H1 (cell line): ENCODE results near the gene PDE1C. TPM values are rescaled to one million over a fixed set of nuclear protein-coding genes. Genes with fewer than 3 reads are reported as not detected.

ENCODE experiments used
- CTCF ChIA-PET: fragments of 300-600 bp; sonication (Branson Sonifier 250); formaldehyde crosslinking; loops from one replicate; lab custom pipeline; 2021; ENCODE audit not compliant: partially characterized antibody; lab: Charles Lee
- POLR2A ChIA-PET: fragments of 300-600 bp; sonication (Branson Sonifier 250); formaldehyde crosslinking; loops from one replicate; lab custom pipeline; 2021; ENCODE audit warnings: inconsistent platforms; ENCODE audit not compliant: partially characterized antibody; lab: Charles Lee
- DNase-seq, 2 experiments: peaks; one replicate each; pipeline versions ENCODE4 v3.0.0 to v3.0.0-alpha.2; 2010 to 2022; ENCODE audit warnings: low spot score in 2 of 2, low read depth in 1 of 2, mixed read lengths in 1 of 2
- FAIRE-seq: peaks from 2 replicates; lab custom pipeline; 2011; peaks lifted over from hg19 to GRCh38; lab: Jason Lieb, UNC
- H2AFZ ChIP-seq: 2 replicates; pipeline ENCODE4 v1.8.1; 2012; ENCODE audit warnings: low read length, inconsistent platforms
- H2AK5ac ChIP-seq: 2 replicates; pipeline ENCODE4 v1.6.1; 2013; ENCODE audit warnings: low read depth, low read length
- H2BK120ac ChIP-seq: replicated peaks from 2 replicates; pipeline ENCODE3; 2013; ENCODE audit warnings: low read depth, low read length, inconsistent platforms
- H2BK12ac ChIP-seq: 2 replicates; pipeline ENCODE4 v1.6.1; 2013; ENCODE audit warnings: low read depth, low read length
- H2BK15ac ChIP-seq: 2 replicates; pipeline ENCODE4 v1.6.1; 2013; ENCODE audit warnings: low read length
- H2BK20ac ChIP-seq: 2 replicates; pipeline ENCODE4 v1.6.1; 2013; ENCODE audit warnings: low read length
- H2BK5ac ChIP-seq: 2 replicates; pipeline ENCODE4 v1.6.1; 2013; ENCODE audit warnings: low read depth, low read length
- H3K14ac ChIP-seq: 2 replicates; pipeline ENCODE4 v1.6.1; 2013; ENCODE audit warnings: inconsistent platforms; ENCODE audit not compliant: insufficient read length
- H3K18ac ChIP-seq: 2 replicates; pipeline ENCODE4 v1.6.1; 2013; ENCODE audit warnings: low read length; ENCODE audit errors: extremely low read depth
- H3K23ac ChIP-seq: 2 replicates; pipeline ENCODE4 v1.6.1; 2013; ENCODE audit warnings: inconsistent platforms; ENCODE audit not compliant: insufficient read length
- H3K23me2 ChIP-seq: 2 replicates; pipeline ENCODE4 v1.6.1; 2013; ENCODE audit warnings: low read depth, low read length
- H3K27ac ChIP-seq: 2 replicates; pipeline ENCODE4 v1.6.1; 2011; ENCODE audit warnings: low read depth, low read length, inconsistent platforms
- H3K27me3 ChIP-seq, 4 experiments: replicated peaks in 1 of 4; 1 replicate in 1 of 4; 2 replicates in 3 of 4; pipeline versions ENCODE4 v1.6.1 to v1.8.1; 2011 to 2013; ENCODE audit warnings: low read length in 3 of 4, mild to moderate bottlenecking in 3 of 4, inconsistent platforms in 2 of 4, mixed read lengths in 2 of 4, moderate library complexity in 1 of 4; ENCODE audit not compliant: control insufficient read depth in 3 of 4, insufficient read depth in 3 of 4; ENCODE audit errors: extremely low read depth in 1 of 4
- H3K36me3 ChIP-seq, 4 experiments: 2 replicates each; pipeline versions ENCODE4 v1.6.1 to v1.8.1; 2011 to 2013; ENCODE audit warnings: mild to moderate bottlenecking in 4 of 4, low read length in 3 of 4, moderate library complexity in 2 of 4, control low read depth in 1 of 4, inconsistent platforms in 1 of 4; ENCODE audit not compliant: insufficient read depth in 4 of 4, control insufficient read depth in 2 of 4
- H3K4ac ChIP-seq: replicated peaks from 2 replicates; pipeline ENCODE3; 2013; ENCODE audit warnings: low read length, low read depth, mixed read lengths, inconsistent platforms; ENCODE audit not compliant: insufficient read length
- H3K4me1 ChIP-seq, 4 experiments: replicated peaks in 1 of 4; 1 replicate in 1 of 4; 2 replicates in 3 of 4; pipeline versions ENCODE4 v1.6.1 to v1.8.1; 2011 to 2013; ENCODE audit warnings: low read length in 3 of 4, inconsistent platforms in 2 of 4, mixed read lengths in 1 of 4; ENCODE audit not compliant: insufficient read depth in 4 of 4, control insufficient read depth in 3 of 4
- H3K4me2 ChIP-seq, 2 experiments: 2 replicates each; pipeline versions ENCODE4 v1.6.1 to v1.8.1; 2011 to 2013; ENCODE audit warnings: low read depth in 2 of 2, low read length in 2 of 2, control low read depth in 1 of 2, inconsistent platforms in 1 of 2, mild to moderate bottlenecking in 1 of 2; ENCODE audit not compliant: insufficient read depth in 1 of 2
- H3K4me3 ChIP-seq, 4 experiments: fragments of 200-600, 300-600 bp in 1 of 4; sonication (generic), shearing (Covaris generic), sonication (Bioruptor Twin) in 1 of 4; 2 replicates each; pipeline versions ENCODE4 v1.5.1 to v1.8.1; 2011 to 2016; ENCODE audit warnings: low read length in 4 of 4, low read depth in 3 of 4, control low read depth in 2 of 4, inconsistent platforms in 2 of 4, mild to moderate bottlenecking in 2 of 4, mixed read lengths in 1 of 4, moderate library complexity in 1 of 4; ENCODE audit not compliant: insufficient read depth in 2 of 4; ENCODE audit errors: extremely low read depth in 1 of 4
- H3K56ac ChIP-seq: replicated peaks from 2 replicates; pipeline ENCODE3; 2013; ENCODE audit warnings: low read depth, mild to moderate bottlenecking, mixed read lengths, low read length, inconsistent platforms; ENCODE audit not compliant: insufficient read length
- H3K79me1 ChIP-seq: 2 replicates; pipeline ENCODE4 v1.6.1; 2013; ENCODE audit warnings: low read depth, low read length, control low read depth
- H3K79me2 ChIP-seq, 2 experiments: 2 replicates each; pipeline versions ENCODE4 v1.6.1 to v1.8.1; 2012 to 2013; ENCODE audit warnings: low read length in 2 of 2, mild to moderate bottlenecking in 2 of 2, inconsistent platforms in 1 of 2; ENCODE audit not compliant: insufficient read depth in 2 of 2, control insufficient read depth in 1 of 2
- H3K9ac ChIP-seq, 4 experiments: replicated peaks in 1 of 4; 1 replicate in 1 of 4; 2 replicates in 3 of 4; pipeline versions ENCODE4 v1.6.1 to v1.8.1; 2011 to 2013; ENCODE audit warnings: low read depth in 3 of 4, low read length in 3 of 4, control low read depth in 2 of 4, mild to moderate bottlenecking in 2 of 4, moderate library complexity in 2 of 4, inconsistent platforms in 1 of 4; ENCODE audit errors: extremely low read depth in 1 of 4
- H3K9me3 ChIP-seq, 2 experiments: 2 replicates each; pipeline versions ENCODE4 v1.6.1 to v1.8.1; 2012 to 2013; ENCODE audit warnings: mild to moderate bottlenecking in 2 of 2, moderate library complexity in 2 of 2, control low read depth in 1 of 2, inconsistent platforms in 1 of 2, low read depth in 1 of 2, low read length in 1 of 2, mixed read lengths in 1 of 2; ENCODE audit not compliant: insufficient read depth in 2 of 2
- H4K20me1 ChIP-seq, 2 experiments: replicated peaks in 1 of 2; 2 replicates each; pipeline versions ENCODE3 to v1.8.1; 2011 to 2013; ENCODE audit warnings: inconsistent platforms in 2 of 2, low read length in 2 of 2, mild to moderate bottlenecking in 1 of 2; ENCODE audit not compliant: insufficient read depth in 2 of 2, control insufficient read depth in 1 of 2
- H4K5ac ChIP-seq: 2 replicates; pipeline ENCODE4 v1.6.1; 2013; ENCODE audit warnings: low read length, low read depth, mixed read lengths, inconsistent platforms; ENCODE audit not compliant: insufficient read length
- H4K8ac ChIP-seq: 2 replicates; pipeline ENCODE4 v1.8.0; 2013; ENCODE audit warnings: mild to moderate bottlenecking, moderate library complexity, low read length, inconsistent platforms; ENCODE audit not compliant: insufficient read depth; ENCODE audit errors: extremely low read depth
- H4K91ac ChIP-seq: replicated peaks from 2 replicates; pipeline ENCODE3; 2013; ENCODE audit warnings: low read length, mixed read lengths, inconsistent platforms; ENCODE audit not compliant: insufficient read length
- ASH2L ChIP-seq: fragments of 200-600, 300-600 bp; sonication (generic); IDR thresholded peaks from one replicate; pipeline ENCODE4 v1.7.1; 2017; ENCODE audit warnings: low read length
- BCL11A ChIP-seq, 2 experiments: IDR thresholded peaks; one replicate each; pipeline ENCODE4 v1.6.1; 2011; ENCODE audit warnings: low read depth in 2 of 2, low read length in 2 of 2, mild to moderate bottlenecking in 2 of 2
- BRCA1 ChIP-seq: IDR thresholded peaks from 2 replicates; pipeline ENCODE4 v1.6.1; 2012; ENCODE audit warnings: low read depth, low read length, improper control_type of control experiment
- CBX5 ChIP-seq: fragments of 300-800, 300-1000 bp; sonication (generic); IDR thresholded peaks from 2 replicates; pipeline ENCODE4 v1.7.1; 2016; ENCODE audit warnings: antibody characterized with exemption, low read length, low read depth
- HDAC2 ChIP-seq, 2 experiments: fragments of 300-600 bp in 1 of 2; sonication (generic) in 1 of 2; IDR thresholded peaks; 2 replicates each; pipeline ENCODE4 v1.6.1; 2011 to 2012; ENCODE audit warnings: low read depth in 2 of 2, low read length in 2 of 2, mild to moderate bottlenecking in 2 of 2, moderate library complexity in 2 of 2, borderline replicate concordance in 1 of 2, inconsistent platforms in 1 of 2
- HDAC6 ChIP-seq: IDR thresholded peaks from one replicate; pipeline ENCODE4 v1.7.1; 2012; ENCODE audit warnings: low read depth, mild to moderate bottlenecking, inconsistent platforms, low read length, moderate library complexity
- JUN ChIP-seq: IDR thresholded peaks from 2 replicates; pipeline ENCODE4 v1.6.1; 2011; ENCODE audit warnings: low read depth, mild to moderate bottlenecking, improper control_type of control experiment, low read length
- JUND ChIP-seq: IDR thresholded peaks from 2 replicates; pipeline ENCODE4 v1.6.1; 2011; ENCODE audit warnings: mild to moderate bottlenecking, improper control_type of control experiment, low read length
- POLR2AphosphoS5 ChIP-seq: IDR thresholded peaks from 2 replicates; pipeline ENCODE4 v1.6.1; 2011; ENCODE audit warnings: low read depth, low read length
- POU5F1 ChIP-seq: IDR thresholded peaks from 2 replicates; pipeline ENCODE4 v1.6.1; 2011; ENCODE audit warnings: low read depth, mild to moderate bottlenecking, low read length, moderate library complexity
- RXRA ChIP-seq: IDR thresholded peaks from 2 replicates; pipeline ENCODE4 v1.6.1; 2011; ENCODE audit warnings: low read depth, mild to moderate bottlenecking, low read length, moderate library complexity; ENCODE audit not compliant: insufficient read depth
- TEAD4 ChIP-seq: IDR thresholded peaks from 2 replicates; pipeline ENCODE4 v1.6.1; 2012; ENCODE audit warnings: low read depth, low read length, inconsistent platforms, mixed read lengths
- WGBS, 2 experiments: shearing (Covaris generic) in 1 of 2; methylation state at CpG; one replicate each; pipeline versions ENCODE4 v1.1.6 to v1.1.7; 2013 to 2015; ENCODE audit warnings: low lambda C conversion rate in 2 of 2, mixed read lengths in 2 of 2, inconsistent platforms in 1 of 2, low coverage in 1 of 2, missing lambda C conversion rate in 1 of 2; ENCODE audit not compliant: insufficient replicate concordance in 2 of 2, insufficient coverage in 1 of 2, insufficient read length in 1 of 2; ENCODE audit errors: extremely low coverage in 1 of 2, missing lambda C conversion rate in 1 of 2; 5-methylcytosine and 5-hydroxymethylcytosine counted together
- polyA plus RNA-seq, 7 experiments: library from polyadenylated mRNA; depleted of rRNA in 3 of 7; stranded (reverse) in 5 of 7; unstranded in 2 of 7; fragments of >200 nt in 5 of 7; fragments of 200-250 nt in 2 of 7; gene quantifications; 1 replicate in 5 of 7; 2 replicates in 1 of 7; 4 replicates in 1 of 7; pipeline versions ENCODE4 v1.2.1 to v1.2.3, GENCODE V29; 2011 to 2013; ENCODE audit warnings: missing spikeins in 2 of 7, mixed read lengths in 2 of 7
- total RNA-seq: library from RNA; stranded (reverse); fragmentation: NEBNext Ultra II Directional; extraction: Animal tissue kit (Norgen Biotek cat#: 25700); gene quantifications from 2 replicates; pipeline ENCODE4 v1.2.1, GENCODE V29; 2021

Gene PDE1C
- total and polyA plus RNA-seq, 2 of the 8 experiments (the other 6 are each of a cell fraction or from before 2014, with no cell fraction given): 0.11 to 1.1 TPM

GRCh38 chr7:31735991-31736982 lies 333.9 kb downstream of the PDE1C start:
- H2AK5ac ChIP-seq: no peak overlapping the region
- peak overlapping the region; percentile 83; the same call in 1 of the 2 replicates for H2AFZ ChIP-seq
- ChIA-PET CTCF (interaction anchor here (0.8 to 3.8 kb wide), 12 partner anchors 8 to 470 kb away, joined by 3 to 19 read pairs (median 6); no protein-coding TSS in a partner anchor), POLR2A (no interaction called here)
- H3K9me3 ChIP-seq: no peaks in the 10 kb centered on the region
- no peak overlapping the region for H3K4me3 ChIP-seq
- no peak overlapping the region for H4K5ac ChIP-seq
- H3K18ac ChIP-seq: no peak overlapping the region; the same call in 1 of the 2 replicates
- 59% methylated on average over 11 of the region's 11 CpGs; no CpG with 5 or more reads in 1 of the 2 experiments for WGBS, 2 experiments
- H2BK5ac ChIP-seq: peak overlapping the region; percentile 45; the same call in 1 of the 2 replicates
- H3K4ac ChIP-seq: no peak overlapping the region
- H3K27ac ChIP-seq: no peak overlapping the region
- H3K23ac ChIP-seq: no peak overlapping the region
- H2BK20ac ChIP-seq: peak overlapping the region; percentile 76; the same call in 1 of the 2 replicates
- H3K56ac ChIP-seq: no peak overlapping the region
- no peaks in the 10 kb centered on the region for H3K79me2 ChIP-seq
- H3K79me1 ChIP-seq: no peaks in the 10 kb centered on the region
- no peak overlapping the region for H2BK12ac ChIP-seq
- H3K4me1 ChIP-seq: peaks cover 0 to 4% (median 1%) of the 10 kb centered on the region in 4 experiments; a peak in 2 of 7 replicates
- H4K8ac ChIP-seq: no peak overlapping the region; the same call in 1 of the 2 replicates
- DNase-seq (peak; percentile 34 to 87), FAIRE-seq (peak; percentile 96)
- H4K20me1 ChIP-seq: no peaks in the 10 kb centered on the region
- H3K14ac ChIP-seq: no peak overlapping the region
- H3K36me3 ChIP-seq: no peaks in the 10 kb centered on the region
- H3K4me2 ChIP-seq: no peak overlapping the region
- no peaks in the 10 kb centered on the region for H3K27me3 ChIP-seq
- no peak overlapping the region for H4K91ac ChIP-seq
- no peak overlapping the region for H2BK120ac ChIP-seq
- H2BK15ac ChIP-seq: no peak overlapping the region
- H3K9ac ChIP-seq: no peak overlapping the region
- no peaks in the 10 kb centered on the region; the same call in 1 of the 2 replicates for H3K23me2 ChIP-seq
- no peak for TF ChIP-seq POLR2AphosphoS5
- TF ChIP-seq CBX5: no peak
- no peak for TF ChIP-seq JUND
- no peak for TF ChIP-seq HDAC6
- no peak for TF ChIP-seq HDAC2 (IDR thresholded peaks at IDR 0.05; ENCODE audit: borderline replicate concordance in 1 of 2, low read depth in 2 of 2, low read length in 2 of 2)
- TF ChIP-seq JUN: no peak
- TF ChIP-seq TEAD4: peak; percentile 76
- TF ChIP-seq POU5F1: no peak
- TF ChIP-seq BRCA1: no peak
- no peak for TF ChIP-seq ASH2L
- TF ChIP-seq RXRA: no peak
- TF ChIP-seq BCL11A (IDR thresholded peaks at IDR 0.05; ENCODE audit: low read depth in 2 of 2, low read length in 2 of 2): no peak
